Measurements from ENCODE around the gene MEX3D. TPM values are rescaled to one million over a fixed set of nuclear protein-coding genes. Genes with fewer than 3 reads are reported as not detected.

MEX3D gene
- total and polyA plus RNA-seq, 2 experiments from 2014 or later: 4.5 to 49.7 TPM

GRCh38 chr19:1514986-1515721, 53.0 kb downstream of the MEX3D start:
- Histone ChIP-seq H3K4me1 (ENCODE audit: low read depth) (no peaks in the 10 kb centered on the region), H3K27ac (no peak overlapping the region), H3K4me3 (no peak overlapping the region), H3K36me3 (no peaks in the 10 kb centered on the region), H3K9me3 (ENCODE audit: low read depth) (no peaks in the 10 kb centered on the region), H3K27me3 (peaks cover 29% of the 10 kb centered on the region)
- no peak for DNase-seq (ENCODE audit: low read depth in 1 of 2, low spot score in 1 of 2)
- no peak for TF ChIP-seq CTCF (IDR thresholded peaks at IDR 0.05; ENCODE audit: low read depth, low read length)

GRCh38 chr19:1514295-1514661, 53.8 kb downstream of the MEX3D start:
- Histone ChIP-seq H3K27me3 (peaks cover 25% of the 10 kb centered on the region), H3K36me3 (no peaks in the 10 kb centered on the region), H3K9me3 (ENCODE audit: low read depth) (no peaks in the 10 kb centered on the region), H3K4me1 (ENCODE audit: low read depth) (no peaks in the 10 kb centered on the region), H3K27ac (no peak overlapping the region), H3K4me3 (no peak overlapping the region)
- no peak for DNase-seq (ENCODE audit: low read depth in 1 of 2, low spot score in 1 of 2)
- TF ChIP-seq CTCF (IDR thresholded peaks at IDR 0.05; ENCODE audit: low read depth, low read length): no peak

- peak; percentile 23 to 59 for DNase-seq (ENCODE audit: low read depth in 1 of 2, low spot score in 1 of 2)
- Histone ChIP-seq H3K27me3 (peaks cover 22% of the 10 kb centered on the region), H3K27ac (no peak overlapping the region)
Measured at GRCh38 chr19:1513499-1514294, 54.4 kb downstream of the MEX3D start.

GRCh38 chr19:1512671-1513498, 55.2 kb downstream of the MEX3D start, which contains the start of gene ADAMTSL5:
TSS of gene ADAMTSL5 (minus strand) at chr19:1513019. CDS start at chr19:1510943, 2,076 bp downstream.
- Histone ChIP-seq H3K27me3 (peaks cover 18% of the 10 kb centered on the region), H3K4me1 (ENCODE audit: low read depth) (no peaks in the 10 kb centered on the region), H3K4me3 (peak within 1 kb of the TSS; percentile 44), H3K27ac (no peak within 1 kb of the TSS), H3K9me3 (ENCODE audit: low read depth) (no peaks in the 10 kb centered on the region), H3K36me3 (no peaks in the 10 kb centered on the region)
- DNase-seq (ENCODE audit: low read depth in 1 of 2, low spot score in 1 of 2): peak; percentile 67 to 71
- TF ChIP-seq CTCF (IDR thresholded peaks at IDR 0.05; ENCODE audit: low read depth, low read length): no peak

More at GRCh38 chr19:1513499-1514294, 54.4 kb downstream of the MEX3D start:
- no peaks in the 10 kb centered on the region for H3K36me3 ChIP-seq
- peak overlapping the region; percentile 44 for H3K4me3 ChIP-seq
- peak; percentile 64 for TF ChIP-seq CTCF (IDR thresholded peaks at IDR 0.05; ENCODE audit: low read depth, low read length)
- no peaks in the 10 kb centered on the region for H3K4me1 ChIP-seq (ENCODE audit: low read depth)
- H3K9me3 ChIP-seq (ENCODE audit: low read depth): no peaks in the 10 kb centered on the region
